PFSK-1 (cell line): Measurements from ENCODE around the gene DOCK1.

Source experiments
- FOXP2 ChIP-seq: optimal IDR thresholded peaks from 2 replicates; pipeline ENCODE3; 2011; ENCODE audit warnings: borderline replicate concordance, control low read depth, inconsistent platforms; ENCODE audit not compliant: insufficient read depth; ENCODE audit errors: extremely low read length, extremely low read depth
- POLR2AphosphoS5 ChIP-seq: IDR thresholded peaks from 2 replicates; pipeline ENCODE4 v1.6.1; 2012; ENCODE audit warnings: low read depth, mild to moderate bottlenecking, control low read depth, low read length, moderate library complexity
- REST ChIP-seq, 2 experiments: IDR thresholded peaks; 2 replicates each; pipeline versions ENCODE4 v1.6.1 to v1.8.0; 2011 to 2012; ENCODE audit warnings: low read depth in 2 of 2, low read length in 2 of 2, control low read depth in 1 of 2, inconsistent platforms in 1 of 2, mild to moderate bottlenecking in 1 of 2, moderate library complexity in 1 of 2; ENCODE audit not compliant: insufficient read depth in 1 of 2
- SIN3A ChIP-seq: IDR thresholded peaks from 2 replicates; pipeline ENCODE4 v1.6.1; 2012; ENCODE audit warnings: mild to moderate bottlenecking, low read length, moderate library complexity, borderline replicate concordance; ENCODE audit not compliant: insufficient read depth
- TAF1 ChIP-seq: IDR thresholded peaks from 2 replicates; pipeline ENCODE4 v1.6.1; 2012; ENCODE audit warnings: low read length, control low read depth, borderline replicate concordance; ENCODE audit not compliant: insufficient read depth

DOCK1 gene

GRCh38 chr10:127151981-127152699 is 246.9 kb downstream of the DOCK1 start:
- no peak for TF ChIP-seq SIN3A
- TF ChIP-seq FOXP2 = no peak
- TF ChIP-seq POLR2AphosphoS5 = no peak
- TF ChIP-seq REST (IDR thresholded peaks at IDR 0.05; ENCODE audit: insufficient read depth in 1 of 2, low read depth in 2 of 2, low read length in 2 of 2) = no peak
- no peak for TF ChIP-seq TAF1

GRCh38 chr10:127153181-127153580 is 248.0 kb downstream of the DOCK1 start:
- no peak for TF ChIP-seq POLR2AphosphoS5
- no peak for TF ChIP-seq TAF1
- no peak for TF ChIP-seq REST (IDR thresholded peaks at IDR 0.05; ENCODE audit: insufficient read depth in 1 of 2, low read depth in 2 of 2, low read length in 2 of 2)
- no peak for TF ChIP-seq FOXP2

- TF ChIP-seq SIN3A = no peak
- TF ChIP-seq TAF1 = no peak
- no peak for TF ChIP-seq FOXP2
- TF ChIP-seq POLR2AphosphoS5 = no peak
- no peak for TF ChIP-seq REST (IDR thresholded peaks at IDR 0.05; ENCODE audit: insufficient read depth in 1 of 2, low read depth in 2 of 2, low read length in 2 of 2)
These were observed 249.8 kb downstream of the DOCK1 start for GRCh38 chr10:127154831-127155620.

- TF ChIP-seq FOXP2 (no peak), REST (IDR thresholded peaks at IDR 0.05; ENCODE audit: insufficient read depth in 1 of 2, low read depth in 2 of 2, low read length in 2 of 2) (no peak), SIN3A (no peak), TAF1 (no peak), POLR2AphosphoS5 (no peak)
These were observed 251.9 kb downstream of the DOCK1 start for GRCh38 chr10:127157089-127157488.
